ENCODE results near the gene TMEFF2. TPM values are rescaled to one million over a fixed set of nuclear protein-coding genes. Genes with fewer than 3 reads are reported as not detected.

The TMEFF2 gene
- total and polyA plus RNA-seq, 12 donors = 0.16 to 2.7 (median 0.58) TPM; not detected in 2

DNA sequence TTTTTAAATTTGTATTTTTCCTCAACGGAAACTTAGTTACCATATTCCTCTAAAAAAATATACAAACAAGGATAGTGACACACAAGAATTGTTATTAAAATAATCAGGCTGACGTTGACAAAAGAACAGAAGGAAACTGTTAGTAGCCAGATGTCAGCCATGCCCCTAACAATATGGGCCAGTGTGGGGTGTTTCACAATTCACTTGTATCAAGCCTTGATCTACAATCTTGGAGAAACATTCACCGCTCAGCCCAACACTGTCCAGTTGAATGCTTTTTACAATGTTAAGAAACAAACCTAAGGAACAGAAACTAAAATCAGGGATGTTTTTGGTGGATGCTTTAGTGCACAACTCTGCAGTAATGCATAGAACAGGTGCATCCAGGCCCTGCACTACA, 44.6 kb downstream of the TMEFF2 start:
- H3K36me3 ChIP-seq (replicated peaks in 1 of 2) = no peaks in the 10 kb centered on the region
- no peak overlapping the region for H3K27ac ChIP-seq
- DNase-seq = no peak
- 79 to 88% (median 84%) methylated on average over 3 of the region's 3 CpGs for WGBS, 4 donors
- intact Hi-C loops (cut with DNase I) = loop anchor here in 1 of 2 donors (10.0 kb wide), 1 partner anchor 585 kb away; no protein-coding TSS in a partner anchor
- no peak for TF ChIP-seq POLR2A (IDR thresholded peaks at IDR 0.05)
- TF ChIP-seq, protein P1, sequence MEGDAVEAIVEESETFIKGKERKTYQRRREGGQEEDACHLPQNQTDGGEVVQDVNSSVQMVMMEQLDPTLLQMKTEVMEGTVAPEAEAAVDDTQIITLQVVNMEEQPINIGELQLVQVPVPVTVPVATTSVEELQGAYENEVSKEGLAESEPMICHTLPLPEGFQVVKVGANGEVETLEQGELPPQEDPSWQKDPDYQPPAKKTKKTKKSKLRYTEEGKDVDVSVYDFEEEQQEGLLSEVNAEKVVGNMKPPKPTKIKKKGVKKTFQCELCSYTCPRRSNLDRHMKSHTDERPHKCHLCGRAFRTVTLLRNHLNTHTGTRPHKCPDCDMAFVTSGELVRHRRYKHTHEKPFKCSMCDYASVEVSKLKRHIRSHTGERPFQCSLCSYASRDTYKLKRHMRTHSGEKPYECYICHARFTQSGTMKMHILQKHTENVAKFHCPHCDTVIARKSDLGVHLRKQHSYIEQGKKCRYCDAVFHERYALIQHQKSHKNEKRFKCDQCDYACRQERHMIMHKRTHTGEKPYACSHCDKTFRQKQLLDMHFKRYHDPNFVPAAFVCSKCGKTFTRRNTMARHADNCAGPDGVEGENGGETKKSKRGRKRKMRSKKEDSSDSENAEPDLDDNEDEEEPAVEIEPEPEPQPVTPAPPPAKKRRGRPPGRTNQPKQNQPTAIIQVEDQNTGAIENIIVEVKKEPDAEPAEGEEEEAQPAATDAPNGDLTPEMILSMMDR (IDR thresholded peaks at IDR 0.05) = no peak
- no peak overlapping the region for H3K4me3 ChIP-seq
- no peaks in the 10 kb centered on the region for H3K27me3 ChIP-seq
- H3K4me1 ChIP-seq (replicated peaks in 1 of 2) = peaks cover 0 to 21% of the 10 kb centered on the region in 2 donors
- no peaks in the 10 kb centered on the region for H3K9me3 ChIP-seq (replicated peaks in 1 of 3)

DNA sequence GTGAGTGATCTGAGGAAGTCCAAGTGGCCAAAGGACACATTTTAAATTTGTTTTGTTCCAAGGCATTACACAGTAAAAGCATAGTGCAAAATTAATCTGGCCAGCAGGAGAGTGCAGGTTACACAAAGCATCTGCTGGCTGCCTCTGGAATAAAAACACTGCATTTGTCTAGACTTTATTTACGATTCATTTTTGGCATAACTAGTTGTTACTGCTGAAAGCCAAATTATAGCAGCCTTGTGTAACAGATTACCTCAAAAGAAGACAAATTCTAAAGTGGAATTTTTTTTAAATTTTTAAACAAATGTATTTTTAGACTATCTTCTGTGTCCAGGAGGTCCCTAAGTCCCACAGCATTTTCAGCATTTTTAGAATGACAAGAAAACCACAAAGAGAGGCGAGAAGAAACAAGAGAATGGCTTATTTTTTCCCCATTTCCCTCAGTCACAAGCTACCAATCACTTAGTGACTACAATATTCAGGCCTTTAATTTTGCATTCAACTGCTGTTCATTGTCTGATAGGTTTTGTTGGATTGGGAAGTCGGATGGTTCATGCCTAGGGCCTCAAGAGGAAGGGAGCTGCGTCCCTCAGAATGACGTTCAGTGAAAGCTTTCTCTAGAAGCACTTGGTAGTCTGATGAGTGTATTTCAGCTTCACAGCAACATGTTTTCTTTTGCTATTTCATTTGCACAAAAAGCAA, 46.0 kb downstream of the TMEFF2 start:
- no peak for DNase-seq
- intact Hi-C loops (cut with DNase I) = no loop called here
- Histone ChIP-seq H3K27ac (peak overlapping the region in 1 of 5 donors; percentile 15), H3K4me3 (no peak overlapping the region), H3K4me1 (replicated peaks in 1 of 2) (peaks cover 0 to 21% of the 10 kb centered on the region in 2 donors), H3K27me3 (no peaks in the 10 kb centered on the region), H3K36me3 (replicated peaks in 1 of 2) (no peaks in the 10 kb centered on the region), H3K9me3 (replicated peaks in 1 of 3) (no peaks in the 10 kb centered on the region)
- TF ChIP-seq POLR2A (IDR thresholded peaks at IDR 0.05) = no peak
- TF ChIP-seq, protein P1 (IDR thresholded peaks at IDR 0.05) = peak in 3 of 6 experiments; percentile 16 to 42 (median 31)
- 69 to 74% (median 71%) methylated on average over 5 of the region's 5 CpGs for WGBS, 4 donors

DNA sequence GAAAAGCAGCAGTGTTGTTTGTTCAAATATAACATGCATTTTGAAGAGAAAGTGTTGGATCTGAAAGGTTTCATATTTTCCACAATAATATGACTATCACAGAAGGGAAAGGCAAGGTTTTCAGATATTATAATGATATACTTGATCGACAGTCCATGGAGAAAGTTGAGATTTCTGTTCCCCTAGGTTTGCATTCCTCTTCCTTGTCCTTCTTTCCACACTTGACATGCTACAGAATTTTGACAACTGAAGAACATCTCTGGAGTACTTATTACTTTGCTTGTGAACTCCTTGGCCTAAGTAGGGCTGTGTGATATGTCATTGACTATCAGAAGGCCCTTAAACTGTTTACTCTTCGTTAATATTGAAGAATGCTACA, 46.5 kb downstream of the TMEFF2 start:
- intact Hi-C loops (cut with DNase I) = no loop called here
- no peaks in the 10 kb centered on the region for H3K9me3 ChIP-seq (replicated peaks in 1 of 3)
- H3K4me1 ChIP-seq (replicated peaks in 1 of 2) = peaks cover 0 to 21% of the 10 kb centered on the region in 2 donors
- TF ChIP-seq POLR2A (IDR thresholded peaks at IDR 0.05) = no peak
- TF ChIP-seq, protein P1 (IDR thresholded peaks at IDR 0.05) = no peak
- 65 to 72% (median 69%) methylated on average over 2 of the region's 2 CpGs for WGBS, 4 donors
- no peak for DNase-seq
- H3K4me3 ChIP-seq = no peak overlapping the region
- H3K27ac ChIP-seq = peak overlapping the region in 1 of 5 donors; percentile 7
- no peaks in the 10 kb centered on the region for H3K36me3 ChIP-seq (replicated peaks in 1 of 2)
- H3K27me3 ChIP-seq = no peaks in the 10 kb centered on the region

DNA sequence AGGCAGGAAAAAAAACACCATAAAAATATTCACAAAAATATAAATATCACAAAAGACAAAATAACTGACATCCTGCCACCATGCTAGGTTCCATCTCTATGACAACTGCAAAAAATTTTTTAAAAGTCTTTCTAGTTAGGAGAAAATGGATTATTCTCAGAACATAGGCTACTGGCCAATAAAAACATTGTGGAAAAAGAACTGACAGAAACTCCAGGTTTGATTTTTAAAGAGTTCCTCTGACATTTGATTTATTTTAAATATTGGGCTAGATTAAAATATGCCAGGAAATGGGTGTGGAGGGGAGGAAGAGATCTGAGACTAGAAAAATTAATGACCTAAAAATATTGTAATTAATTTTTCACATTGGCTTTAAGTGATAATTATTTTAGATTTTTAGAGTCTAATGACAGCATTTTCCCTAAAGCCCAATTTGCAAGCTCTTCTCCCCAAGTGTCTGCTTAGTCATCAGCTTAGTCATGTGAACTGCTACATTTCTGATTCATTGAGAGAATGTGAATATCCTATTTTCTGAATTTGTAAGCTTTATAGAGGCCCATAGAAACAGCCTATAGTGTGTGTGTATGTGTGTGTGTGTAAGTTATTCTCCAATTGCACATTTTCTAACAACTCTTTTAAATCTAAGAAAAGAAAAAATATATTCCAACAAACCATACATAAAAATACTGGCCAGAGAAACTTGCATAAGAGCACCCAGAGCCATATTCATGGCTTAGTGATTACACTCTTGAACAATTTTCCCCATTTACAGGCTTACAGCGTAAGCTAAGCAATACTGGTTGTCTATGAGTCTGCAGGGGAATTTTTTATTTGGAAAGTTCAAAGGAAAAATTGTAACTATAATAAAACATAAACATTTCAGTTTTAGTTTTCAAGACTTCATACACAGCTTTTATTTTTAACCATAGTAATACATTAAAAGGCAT, 48.4 kb downstream of the TMEFF2 start:
- no peak for TF ChIP-seq POLR2A (IDR thresholded peaks at IDR 0.05)
- TF ChIP-seq, protein P1 (IDR thresholded peaks at IDR 0.05) = no peak
- Histone ChIP-seq H3K9me3 (replicated peaks in 1 of 3) (no peaks in the 10 kb centered on the region), H3K27me3 (no peaks in the 10 kb centered on the region), H3K27ac (no peak overlapping the region), H3K36me3 (replicated peaks in 1 of 2) (no peaks in the 10 kb centered on the region), H3K4me1 (replicated peaks in 1 of 2) (peaks cover 0 to 21% of the 10 kb centered on the region in 2 donors), H3K4me3 (no peak overlapping the region)
- WGBS, 4 donors = 89 to 94% (median 91%) methylated on average over 1 of the region's 1 CpG
- no peak for DNase-seq
- intact Hi-C loops (cut with DNase I) = no loop called here
